Urothelium cell line (cell line): ENCODE results near the gene HCN1.
A peak's percentile ranks its signal among the peaks of the same experiment; 100 is the strongest.
"Not testable (repeated sequence)": the region's sequence is repeated elsewhere in the genome, so short reads cannot be mapped to it uniquely, and the experiment has no call there.

Experiments
- DNase-seq: peaks from one replicate; pipeline ENCODE4 v3.0.0; 2011; ENCODE audit warnings: low spot score, mixed read lengths
- FAIRE-seq: peaks from 2 replicates; lab custom pipeline; 2011; peaks lifted over from hg19 to GRCh38; lab: Jason Lieb, UNC

HCN1 gene

GRCh38 chr5:45437752-45438151, 258.4 kb downstream of the HCN1 start:
- DNase-seq = no peak
- FAIRE-seq = no peak

GRCh38 chr5:45417285-45417998, 278.7 kb downstream of the HCN1 start:
- no peak for DNase-seq
- FAIRE-seq = no peak

- DNase-seq = no peak
- FAIRE-seq = no peak
Measured at GRCh38 chr5:45414620-45415573, 281.3 kb downstream of the HCN1 start.

GRCh38 chr5:45411971-45412612, 284.1 kb downstream of the HCN1 start:
- FAIRE-seq = no peak
- DNase-seq = no peak

- no peak for FAIRE-seq
- DNase-seq = no peak
Measured at GRCh38 chr5:45410304-45410995, 285.7 kb downstream of the HCN1 start.

GRCh38 chr5:45408067-45408466, 288.1 kb downstream of the HCN1 start:
- no peak for FAIRE-seq
- DNase-seq = no peak

- FAIRE-seq (no peak), DNase-seq (no peak)
Measured at GRCh38 chr5:45402804-45403455, 293.2 kb downstream of the HCN1 start.

- FAIRE-seq (peak; percentile 55), DNase-seq (no peak)
Measured at GRCh38 chr5:45399041-45399440, 297.1 kb downstream of the HCN1 start.

GRCh38 chr5:45385321-45386058, 310.7 kb downstream of the HCN1 start:
- FAIRE-seq (no peak), DNase-seq (peak; percentile 76)

GRCh38 chr5:45383985-45384384, 312.2 kb downstream of the HCN1 start:
- DNase-seq = no peak
- no peak for FAIRE-seq

GRCh38 chr5:45382583-45382982, 313.6 kb downstream of the HCN1 start:
- FAIRE-seq (no peak), DNase-seq (no peak)

GRCh38 chr5:45376417-45376816, 319.8 kb downstream of the HCN1 start:
- DNase-seq (peak; percentile 4), FAIRE-seq (peak; percentile 56)

- FAIRE-seq = no peak
- DNase-seq = no peak
Measured at GRCh38 chr5:45372629-45373028, 323.6 kb downstream of the HCN1 start.

- not testable (repeated sequence) for FAIRE-seq, DNase-seq
Measured at GRCh38 chr5:45371423-45371822, 324.8 kb downstream of the HCN1 start.

GRCh38 chr5:45355189-45355992, 340.8 kb downstream of the HCN1 start:
- DNase-seq (no peak), FAIRE-seq (no peak)

- FAIRE-seq (no peak), DNase-seq (no peak)
Measured at GRCh38 chr5:45336464-45336863, 359.7 kb downstream of the HCN1 start.

- DNase-seq = no peak
- no peak for FAIRE-seq
Measured at GRCh38 chr5:45335978-45336377, 360.2 kb downstream of the HCN1 start.

GRCh38 chr5:45335346-45335745, 360.8 kb downstream of the HCN1 start:
- no peak for DNase-seq
- FAIRE-seq = no peak

- no peak for DNase-seq
- FAIRE-seq = no peak
Measured at GRCh38 chr5:45334939-45335338, 361.2 kb downstream of the HCN1 start.
